Keratinocyte (primary cell): ENCODE data around the gene COQ4.

Experiments
- EZH2 ChIP-seq: IDR thresholded peaks from one replicate; pipeline ENCODE4 v1.6.1; 2012; ENCODE audit warnings: inconsistent platforms, mild to moderate bottlenecking, low read length, moderate library complexity
- TF ChIP-seq, protein P1 (sequence below), 3 experiments: IDR thresholded peaks in 1 of 3; conservative IDR thresholded peaks in 1 of 3; optimal IDR thresholded peaks in 1 of 3; 2 replicates in 2 of 3; 3 replicates in 1 of 3; pipeline versions ENCODE3 to v1.5.1; 2011; ENCODE audit warnings: low read length in 3 of 3, mild to moderate bottlenecking in 3 of 3, moderate library complexity in 2 of 3, control low read depth in 1 of 3, inconsistent platforms in 1 of 3; ENCODE audit not compliant: insufficient read depth in 2 of 3; ENCODE audit errors: extremely low read depth in 1 of 3

- TF ChIP-seq, protein P1, sequence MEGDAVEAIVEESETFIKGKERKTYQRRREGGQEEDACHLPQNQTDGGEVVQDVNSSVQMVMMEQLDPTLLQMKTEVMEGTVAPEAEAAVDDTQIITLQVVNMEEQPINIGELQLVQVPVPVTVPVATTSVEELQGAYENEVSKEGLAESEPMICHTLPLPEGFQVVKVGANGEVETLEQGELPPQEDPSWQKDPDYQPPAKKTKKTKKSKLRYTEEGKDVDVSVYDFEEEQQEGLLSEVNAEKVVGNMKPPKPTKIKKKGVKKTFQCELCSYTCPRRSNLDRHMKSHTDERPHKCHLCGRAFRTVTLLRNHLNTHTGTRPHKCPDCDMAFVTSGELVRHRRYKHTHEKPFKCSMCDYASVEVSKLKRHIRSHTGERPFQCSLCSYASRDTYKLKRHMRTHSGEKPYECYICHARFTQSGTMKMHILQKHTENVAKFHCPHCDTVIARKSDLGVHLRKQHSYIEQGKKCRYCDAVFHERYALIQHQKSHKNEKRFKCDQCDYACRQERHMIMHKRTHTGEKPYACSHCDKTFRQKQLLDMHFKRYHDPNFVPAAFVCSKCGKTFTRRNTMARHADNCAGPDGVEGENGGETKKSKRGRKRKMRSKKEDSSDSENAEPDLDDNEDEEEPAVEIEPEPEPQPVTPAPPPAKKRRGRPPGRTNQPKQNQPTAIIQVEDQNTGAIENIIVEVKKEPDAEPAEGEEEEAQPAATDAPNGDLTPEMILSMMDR (optimal IDR thresholded peaks at IDR 0.05 in 1 of 3, IDR thresholded peaks at IDR 0.05 in 1 of 3, conservative IDR thresholded peaks at IDR 0.05 in 1 of 3; ENCODE audit: extremely low read depth in 1 of 3, insufficient read depth in 2 of 3, low read length in 3 of 3): no peak
- no peak for TF ChIP-seq EZH2
Observed at GRCh38 chr9:128339761-128340690, 17.4 kb downstream of the COQ4 start, which contains the start of gene SLC27A4.
